Hematopoietic multipotent progenitor cell treated with erythropoietin and hydrocortisone succinate and interleukin-3 and kit ligand, for 17 days (in vitro differentiated cells): ENCODE results near the gene GMDS.

Source experiments
- DNase-seq: peaks from one replicate; pipeline ENCODE4 v3.0.0-alpha.2; 2015; ENCODE audit warnings: low spot score

GMDS gene

GRCh38 chr6:1738558-1739081 lies 506.8 kb downstream of the GMDS start:
- DNase-seq, result no peak

GRCh38 chr6:1737463-1738311 lies 507.7 kb downstream of the GMDS start:
- no peak for DNase-seq

GRCh38 chr6:1736346-1737105 lies 508.9 kb downstream of the GMDS start:
- DNase-seq, result no peak

GRCh38 chr6:1735239-1735803 lies 510.1 kb downstream of the GMDS start:
- DNase-seq, result no peak

GRCh38 chr6:1730882-1731281 lies 514.5 kb downstream of the GMDS start:
- no peak for DNase-seq

GRCh38 chr6:1729750-1730140 lies 515.7 kb downstream of the GMDS start:
- DNase-seq, result no peak

GRCh38 chr6:1729133-1729749 lies 516.2 kb downstream of the GMDS start:
- no peak for DNase-seq

GRCh38 chr6:1726341-1726768 lies 519.0 kb downstream of the GMDS start:
- DNase-seq, result no peak

- no peak for DNase-seq
Observed at GRCh38 chr6:1724616-1725015, 520.8 kb downstream of the GMDS start.

- DNase-seq, result no peak
Observed at GRCh38 chr6:1724124-1724523, 521.3 kb downstream of the GMDS start.

- no peak for DNase-seq
Observed at GRCh38 chr6:1722801-1723200, 522.6 kb downstream of the GMDS start.

- no peak for DNase-seq
Observed at GRCh38 chr6:1720620-1721322, 524.6 kb downstream of the GMDS start.

- no peak for DNase-seq
Observed at GRCh38 chr6:1719922-1720321, 525.5 kb downstream of the GMDS start.

GRCh38 chr6:1716868-1717267 lies 528.5 kb downstream of the GMDS start:
- DNase-seq, result no peak

GRCh38 chr6:1716396-1716795 lies 529.0 kb downstream of the GMDS start:
- DNase-seq, result no peak

GRCh38 chr6:1715336-1715735 lies 530.1 kb downstream of the GMDS start:
- no peak for DNase-seq

- DNase-seq, result no peak
Observed at GRCh38 chr6:1714654-1715053, 530.8 kb downstream of the GMDS start.

GRCh38 chr6:1713016-1713600 lies 532.3 kb downstream of the GMDS start:
- no peak for DNase-seq

GRCh38 chr6:1712451-1712850 lies 533.0 kb downstream of the GMDS start:
- no peak for DNase-seq

- no peak for DNase-seq
Observed at GRCh38 chr6:1711136-1711535, 534.3 kb downstream of the GMDS start.

- no peak for DNase-seq
Observed at GRCh38 chr6:1709234-1709641, 536.2 kb downstream of the GMDS start.
